Astrocyte of the cerebellum (primary cell): Measurements from ENCODE around the gene UFD1.

Experiments
- DNase-seq: peaks from one replicate; pipeline ENCODE4 v3.0.0-alpha.2; 2011; ENCODE audit warnings: low read depth
- H3K4me3 ChIP-seq: 2 replicates; pipeline ENCODE4 v1.5.1; 2011; ENCODE audit warnings: mild to moderate bottlenecking, low read depth, low read length, moderate library complexity
- in situ Hi-C: cut with HindIII; loops from 2 replicates; pipeline ENCODE4 v1.10.0; 2017; ENCODE audit warnings: low sequenced_read_pairs
- TF ChIP-seq, protein P1 (sequence below): IDR thresholded peaks from 2 replicates; pipeline ENCODE4 v1.5.1; 2012; ENCODE audit warnings: low read length, low read depth, moderate library complexity, mild to moderate bottlenecking; ENCODE audit errors: missing control alignments

The UFD1 gene

DNA sequence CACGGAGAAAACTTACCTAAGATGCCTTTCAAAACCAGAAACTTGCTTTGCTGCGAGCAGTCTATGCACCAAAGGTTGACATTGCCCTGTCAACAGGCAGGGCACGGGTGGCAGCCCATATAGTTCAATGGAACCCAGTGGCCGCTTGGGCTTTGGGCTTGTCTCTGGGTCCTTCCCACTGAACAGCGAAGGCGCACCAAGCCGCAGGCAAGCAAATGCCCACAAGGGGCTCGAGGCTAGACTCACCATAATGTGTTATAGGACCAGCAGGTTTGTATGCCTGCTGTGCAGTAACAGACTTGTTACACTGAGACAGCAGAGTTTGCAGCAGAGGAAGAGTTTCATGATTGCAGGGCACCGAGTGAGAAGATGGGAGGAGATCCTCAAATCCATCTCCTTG lies 24.9 kb upstream of the UFD1 start:
- TF ChIP-seq, protein P1, sequence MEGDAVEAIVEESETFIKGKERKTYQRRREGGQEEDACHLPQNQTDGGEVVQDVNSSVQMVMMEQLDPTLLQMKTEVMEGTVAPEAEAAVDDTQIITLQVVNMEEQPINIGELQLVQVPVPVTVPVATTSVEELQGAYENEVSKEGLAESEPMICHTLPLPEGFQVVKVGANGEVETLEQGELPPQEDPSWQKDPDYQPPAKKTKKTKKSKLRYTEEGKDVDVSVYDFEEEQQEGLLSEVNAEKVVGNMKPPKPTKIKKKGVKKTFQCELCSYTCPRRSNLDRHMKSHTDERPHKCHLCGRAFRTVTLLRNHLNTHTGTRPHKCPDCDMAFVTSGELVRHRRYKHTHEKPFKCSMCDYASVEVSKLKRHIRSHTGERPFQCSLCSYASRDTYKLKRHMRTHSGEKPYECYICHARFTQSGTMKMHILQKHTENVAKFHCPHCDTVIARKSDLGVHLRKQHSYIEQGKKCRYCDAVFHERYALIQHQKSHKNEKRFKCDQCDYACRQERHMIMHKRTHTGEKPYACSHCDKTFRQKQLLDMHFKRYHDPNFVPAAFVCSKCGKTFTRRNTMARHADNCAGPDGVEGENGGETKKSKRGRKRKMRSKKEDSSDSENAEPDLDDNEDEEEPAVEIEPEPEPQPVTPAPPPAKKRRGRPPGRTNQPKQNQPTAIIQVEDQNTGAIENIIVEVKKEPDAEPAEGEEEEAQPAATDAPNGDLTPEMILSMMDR = peak; percentile 7
- in situ Hi-C loops = no loop called here
- DNase-seq = no peak
- no peak overlapping the region for H3K4me3 ChIP-seq

DNA sequence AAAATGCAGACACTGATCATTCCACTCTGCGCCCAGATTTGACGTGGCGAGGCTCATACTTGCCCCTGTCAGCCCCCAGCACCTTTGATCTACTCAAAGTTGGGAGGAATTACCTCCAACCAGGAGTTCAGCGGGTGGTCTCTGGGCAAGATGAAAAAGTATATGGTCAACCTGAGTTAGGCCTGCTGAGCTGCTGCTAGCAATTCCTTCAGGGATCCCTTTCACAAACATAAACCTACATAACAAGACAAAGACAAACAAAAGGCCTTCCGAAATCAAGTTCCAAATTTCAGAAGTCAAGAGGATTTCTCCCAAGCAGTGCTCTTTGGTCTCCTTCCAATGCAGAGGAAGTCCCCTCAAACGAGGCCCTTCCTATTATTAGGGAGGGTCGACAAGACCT lies 24.4 kb upstream of the UFD1 start:
- in situ Hi-C loops = no loop called here
- TF ChIP-seq, protein P1 = no peak
- no peak overlapping the region for H3K4me3 ChIP-seq

DNA sequence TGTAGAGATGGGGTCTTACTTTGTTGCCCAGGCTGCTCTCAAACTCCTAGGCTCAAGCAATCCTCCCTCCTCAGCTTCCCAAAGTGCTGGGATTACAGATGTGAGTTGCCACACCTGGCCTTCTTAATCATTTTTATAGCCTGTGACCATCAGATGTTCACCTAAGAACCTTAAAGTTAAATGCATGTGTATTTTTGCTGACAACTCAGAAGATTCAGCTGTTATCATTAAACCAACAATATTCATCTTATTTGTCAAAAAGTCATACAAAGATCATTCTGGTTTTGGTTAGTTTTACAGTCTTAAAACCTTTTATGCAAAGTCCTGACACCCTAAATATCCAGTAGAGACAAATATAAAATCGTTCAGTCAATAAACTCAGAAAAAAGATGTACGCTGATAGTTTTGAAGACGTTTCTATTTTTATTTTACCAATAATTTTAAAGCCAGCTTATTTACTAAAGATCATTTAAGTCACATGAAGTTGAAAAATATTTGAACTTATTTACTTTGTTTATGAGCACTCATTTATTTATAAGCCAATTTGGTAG lies 23.0 kb upstream of the UFD1 start:
- TF ChIP-seq, protein P1 = no peak
- in situ Hi-C loops = no loop called here
- no peak overlapping the region for H3K4me3 ChIP-seq
- no peak for DNase-seq

More for the DNA sequence above, 24.4 kb upstream of the UFD1 start:
- DNase-seq = no peak

DNA sequence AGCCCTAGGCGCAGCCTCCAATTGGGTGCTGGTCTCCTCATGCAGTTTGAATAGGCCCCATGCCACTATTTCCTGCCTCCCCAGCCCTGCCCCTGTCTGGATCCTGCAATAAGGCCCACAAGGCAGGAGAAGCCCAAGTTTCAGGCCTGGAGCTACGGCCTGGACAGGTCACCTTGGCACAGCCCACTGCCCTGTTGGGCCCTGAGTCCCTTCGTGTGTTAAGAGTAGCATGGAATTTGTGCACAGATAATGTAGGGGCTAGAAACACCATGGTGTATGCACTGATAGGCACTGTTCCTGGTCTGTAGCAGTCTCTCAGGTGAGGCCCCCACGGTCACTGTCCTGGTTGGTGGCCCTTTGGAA lies 20.9 kb upstream of the UFD1 start:
- no peak for DNase-seq
- in situ Hi-C loops = no loop called here
- TF ChIP-seq, protein P1 = no peak
- H3K4me3 ChIP-seq = no peak overlapping the region

DNA sequence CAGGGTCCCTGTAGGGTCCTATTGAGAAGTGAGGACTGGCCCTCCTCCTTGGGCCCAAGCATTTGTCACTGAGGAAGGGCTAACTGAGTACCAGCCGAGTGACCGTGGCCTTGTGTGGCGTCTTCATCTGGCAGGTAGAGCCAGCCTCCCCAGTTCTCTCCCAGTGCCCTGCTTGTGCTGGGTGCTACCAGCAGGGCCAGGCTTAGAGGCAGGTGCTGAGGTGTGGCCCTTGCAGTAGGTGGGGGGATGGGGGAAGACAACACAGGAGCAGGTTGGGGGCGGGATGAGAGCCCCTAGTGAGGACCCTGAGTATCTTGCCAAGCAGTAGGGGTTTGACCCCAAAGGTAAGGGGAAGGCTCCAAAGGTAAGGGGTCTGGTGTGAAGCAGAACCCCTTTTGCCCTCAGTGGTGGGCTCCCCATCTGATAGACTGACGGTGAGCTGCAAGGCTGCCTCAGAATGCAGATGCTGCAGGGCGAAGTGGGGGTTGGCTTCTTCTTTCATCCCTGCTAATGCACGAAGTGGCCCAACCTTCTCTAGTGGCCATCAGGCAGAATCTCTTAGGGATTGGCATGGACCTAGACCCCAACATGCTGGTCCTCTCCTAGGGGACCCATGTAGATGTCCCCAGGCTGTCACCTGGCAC lies 20.4 kb upstream of the UFD1 start:
- H3K4me3 ChIP-seq = no peak overlapping the region
- TF ChIP-seq, protein P1 = no peak
- no peak for DNase-seq
- in situ Hi-C loops = no loop called here

DNA sequence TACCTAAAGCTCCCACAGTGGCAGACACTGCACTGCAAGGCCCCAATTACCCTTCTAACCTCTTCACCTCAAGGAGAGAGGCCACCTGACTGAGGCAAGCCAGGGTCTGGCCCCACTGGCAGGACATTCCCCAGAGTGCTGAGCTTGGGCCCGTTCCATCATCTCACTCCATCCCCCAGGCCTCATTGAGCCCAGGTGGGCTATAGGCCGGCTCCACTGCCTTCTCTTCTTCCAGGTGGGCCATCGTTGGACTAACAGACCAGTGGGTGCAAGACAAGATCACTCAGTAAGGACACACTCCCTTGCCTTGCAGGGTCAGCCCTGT lies 19.8 kb upstream of the UFD1 start:
- H3K4me3 ChIP-seq = no peak overlapping the region
- in situ Hi-C loops = no loop called here
- TF ChIP-seq, protein P1 = no peak
- no peak for DNase-seq
